ENCODE results near the gene SFTPD. TPM values are rescaled to one million over a fixed set of nuclear protein-coding genes. Genes with fewer than 3 reads are reported as not detected.

The SFTPD gene
- total and polyA plus RNA-seq, 7 donors = 0.28 to 3.4 (median 1.1) TPM; not detected in 4

GRCh38 chr10:79939969-79940368 lies 8.9 kb downstream of the SFTPD start:
- Histone ChIP-seq H3K4me1 (no peaks in the 10 kb centered on the region), H3K36me3 (no peaks in the 10 kb centered on the region), H3K4me3 (no peak overlapping the region), H3K9me3 (no peaks in the 10 kb centered on the region), H3K27ac (no peak overlapping the region), H3K27me3 (no peaks in the 10 kb centered on the region)
- DNase-seq = no peak
- 89 to 90% methylated on average over 2 of the region's 2 CpGs for WGBS, 2 donors
- intact Hi-C loops (cut with DNase I) = no loop called here
- TF ChIP-seq POLR2A (IDR thresholded peaks at IDR 0.05) = no peak
- no peak for TF ChIP-seq EP300 (IDR thresholded peaks at IDR 0.05)
- no peak for TF ChIP-seq POLR2AphosphoS5 (IDR thresholded peaks at IDR 0.05)
- no peak for TF ChIP-seq CTCF (IDR thresholded peaks at IDR 0.05)

GRCh38 chr10:79938728-79939406 lies 10.0 kb downstream of the SFTPD start:
- no peaks in the 10 kb centered on the region for H3K9me3 ChIP-seq
- no peak for TF ChIP-seq CTCF (IDR thresholded peaks at IDR 0.05)
- peak in 1 of 4 donors; percentile 18 for TF ChIP-seq POLR2AphosphoS5 (IDR thresholded peaks at IDR 0.05)
- no peaks in the 10 kb centered on the region for H3K36me3 ChIP-seq
- H3K27me3 ChIP-seq = no peaks in the 10 kb centered on the region
- H3K4me3 ChIP-seq = no peak overlapping the region
- intact Hi-C loops (cut with DNase I) = no loop called here
- H3K27ac ChIP-seq = no peak overlapping the region
- H3K4me1 ChIP-seq = no peaks in the 10 kb centered on the region
- DNase-seq = peak; percentile 76
- 49 to 81% methylated on average over 6 of the region's 6 CpGs for WGBS, 2 donors

GRCh38 chr10:79937701-79938151 lies 11.2 kb downstream of the SFTPD start:
- no peak overlapping the region for H3K4me3 ChIP-seq
- intact Hi-C loops (cut with DNase I) = no loop called here
- H3K4me1 ChIP-seq = no peaks in the 10 kb centered on the region
- WGBS, 2 donors = 86 to 87% methylated on average over 10 of the region's 10 CpGs
- H3K9me3 ChIP-seq = no peaks in the 10 kb centered on the region
- DNase-seq = no peak
- no peaks in the 10 kb centered on the region for H3K27me3 ChIP-seq
- no peak overlapping the region for H3K27ac ChIP-seq
- TF ChIP-seq EP300 (IDR thresholded peaks at IDR 0.05) (no peak), POLR2A (IDR thresholded peaks at IDR 0.05) (no peak), CTCF (IDR thresholded peaks at IDR 0.05) (no peak), POLR2AphosphoS5 (IDR thresholded peaks at IDR 0.05) (no peak)
- no peaks in the 10 kb centered on the region for H3K36me3 ChIP-seq

- DNase-seq = no peak
Measured at GRCh38 chr10:79936625-79937615, 12.0 kb downstream of the SFTPD start.

More at GRCh38 chr10:79936625-79937615, 12.0 kb downstream of the SFTPD start:
- H3K36me3 ChIP-seq = no peaks in the 10 kb centered on the region
- intact Hi-C loops (cut with DNase I) = no loop called here
- TF ChIP-seq CTCF (IDR thresholded peaks at IDR 0.05) (no peak), EP300 (IDR thresholded peaks at IDR 0.05) (no peak), POLR2AphosphoS5 (IDR thresholded peaks at IDR 0.05) (no peak), POLR2A (IDR thresholded peaks at IDR 0.05) (no peak)
- no peaks in the 10 kb centered on the region for H3K4me1 ChIP-seq
- 58 to 89% methylated on average over 9 of the region's 9 CpGs for WGBS, 2 donors
- no peak overlapping the region for H3K4me3 ChIP-seq
- no peaks in the 10 kb centered on the region for H3K9me3 ChIP-seq
- H3K27ac ChIP-seq = no peak overlapping the region
- no peaks in the 10 kb centered on the region for H3K27me3 ChIP-seq
